H1 (cell line): ENCODE results near the gene CIT.

ENCODE experiments used
- CBX5 ChIP-seq: fragments of 300-800, 300-1000 bp; sonication (generic); IDR thresholded peaks from 2 replicates; pipeline ENCODE4 v1.7.1; 2016; ENCODE audit warnings: antibody characterized with exemption, low read length, low read depth
- CTCF ChIP-seq, 3 experiments: IDR thresholded peaks; 1 replicate in 2 of 3; 2 replicates in 1 of 3; pipeline versions ENCODE4 v1.5.1 to v1.6.1; 2011; ENCODE audit warnings: low read length in 3 of 3, mild to moderate bottlenecking in 3 of 3, inconsistent platforms in 2 of 3, low read depth in 1 of 3, moderate library complexity in 1 of 3; ENCODE audit not compliant: insufficient read depth in 1 of 3; ENCODE audit errors: control extremely low read depth in 1 of 3
- EP300 ChIP-seq, 2 experiments: IDR thresholded peaks; 1 replicate in 1 of 2; 2 replicates in 1 of 2; pipeline ENCODE4 v1.6.1; 2011 to 2012; ENCODE audit warnings: low read depth in 2 of 2, low read length in 2 of 2, mild to moderate bottlenecking in 2 of 2, borderline replicate concordance in 1 of 2, inconsistent platforms in 1 of 2, moderate library complexity in 1 of 2
- POU5F1 ChIP-seq: IDR thresholded peaks from 2 replicates; pipeline ENCODE4 v1.6.1; 2011; ENCODE audit warnings: low read depth, mild to moderate bottlenecking, low read length, moderate library complexity
- SP1 ChIP-seq: IDR thresholded peaks from 2 replicates; pipeline ENCODE4 v1.6.1; 2011; ENCODE audit warnings: low read depth, low read length

- TF ChIP-seq CBX5 (no peak), CTCF (IDR thresholded peaks at IDR 0.05; ENCODE audit: control extremely low read depth in 1 of 3, insufficient read depth in 1 of 3, low read depth in 1 of 3, low read length in 3 of 3) (no peak), POU5F1 (no peak), EP300 (IDR thresholded peaks at IDR 0.05; ENCODE audit: borderline replicate concordance in 1 of 2, low read depth in 2 of 2, low read length in 2 of 2) (no peak), SP1 (no peak)
Measured at GRCh38 chr12:119661882-119662281, 215.2 kb downstream of the CIT start.
